Activated CD8-positive, alpha-beta memory T cell treated with anti-CD3 and anti-CD28 coated beads, Interleukin-2, amount 50 U/mL, for 4 hours (primary cell): ENCODE measurements around the gene PACSIN1.

ENCODE experiments used
- DNase-seq: peaks from one replicate; pipeline ENCODE4 v3.0.0-alpha.2; 2020

PACSIN1 gene

GRCh38 chr6:34528996-34529664, 63.3 kb downstream of the PACSIN1 start:
- no peak for DNase-seq

- DNase-seq, result no peak
Observed at GRCh38 chr6:34529665-34530327, 63.9 kb downstream of the PACSIN1 start.

- DNase-seq, result no peak
Observed at GRCh38 chr6:34530753-34531365, 65.0 kb downstream of the PACSIN1 start.

- DNase-seq, result no peak
Observed at GRCh38 chr6:34531580-34532201, 65.8 kb downstream of the PACSIN1 start.

- DNase-seq, result no peak
Observed at GRCh38 chr6:34532230-34532629, 66.4 kb downstream of the PACSIN1 start.

- DNase-seq, result no peak
Observed at GRCh38 chr6:34534146-34534545, 68.3 kb downstream of the PACSIN1 start.

GRCh38 chr6:34534656-34535055, 68.8 kb downstream of the PACSIN1 start:
- no peak for DNase-seq

- DNase-seq, result no peak
Observed at GRCh38 chr6:34535199-34535598, 69.3 kb downstream of the PACSIN1 start.

- no peak for DNase-seq
Observed at GRCh38 chr6:34535646-34536045, 69.8 kb downstream of the PACSIN1 start.

- no peak for DNase-seq
Observed at GRCh38 chr6:34536251-34536958, 70.5 kb downstream of the PACSIN1 start.

GRCh38 chr6:34536959-34537848, 71.3 kb downstream of the PACSIN1 start:
- DNase-seq, result no peak

- no peak for DNase-seq
Observed at GRCh38 chr6:34537922-34538550, 72.2 kb downstream of the PACSIN1 start.

GRCh38 chr6:34538581-34538980, 72.7 kb downstream of the PACSIN1 start:
- no peak for DNase-seq

- no peak for DNase-seq
Observed at GRCh38 chr6:34539181-34539580, 73.3 kb downstream of the PACSIN1 start.

GRCh38 chr6:34540222-34540621, 74.3 kb downstream of the PACSIN1 start:
- no peak for DNase-seq

GRCh38 chr6:34540841-34541240, 75.0 kb downstream of the PACSIN1 start:
- DNase-seq, result no peak

- no peak for DNase-seq
Observed at GRCh38 chr6:34543421-34543820, 77.5 kb downstream of the PACSIN1 start.

- DNase-seq, result no peak
Observed at GRCh38 chr6:34544052-34544604, 78.3 kb downstream of the PACSIN1 start.

GRCh38 chr6:34544776-34545471, 79.0 kb downstream of the PACSIN1 start:
- no peak for DNase-seq

- no peak for DNase-seq
Observed at GRCh38 chr6:34546551-34547321, 80.9 kb downstream of the PACSIN1 start.
